K562 (cell line): Measurements from ENCODE around the gene APIP. TPM values are rescaled to one million over a fixed set of nuclear protein-coding genes. Genes with fewer than 3 reads are reported as not detected.
A peak's percentile ranks its signal among the peaks of the same experiment; 100 is the strongest.

ENCODE experiments used
- ATAC-seq: fragments of 200-7000 bp; cut with Tn5 transposase; 3 replicates; pipeline ENCODE4 v1.9.1; 2020; ENCODE audit warnings: moderate library complexity
- BruUV-seq: library from RNA; stranded (reverse); fragments of 400-500 nt; replicated peaks from 2 replicates; lab custom pipeline; 2021; lab: Mats Ljungman, UMichigan
- CTCF ChIA-PET: fragments of 300-600 bp; formaldehyde crosslinking; extraction: SDS; loops from one replicate; lab custom pipeline; 2021; ENCODE audit warnings: low intra/inter-chr PET ratio; lab: Yijun Ruan, JAX
- POLR2A ChIA-PET: fragments of 300-600, 350-650 bp; sonication (Branson Sonifier 250); formaldehyde crosslinking; extraction: SDS; loops from one replicate; lab custom pipeline; 2021; ENCODE audit warnings: antibody characterized with exemption, inconsistent platforms; lab: Yijun Ruan, JAX
- DNase-seq, 4 experiments: peaks; one replicate each; pipeline versions ENCODE4 v3.0.0 to v3.0.0-alpha.2; 2011 to 2018; ENCODE audit warnings: low spot score in 3 of 4, mixed read lengths in 3 of 4; ENCODE audit errors: extremely low read depth in 1 of 4
- FAIRE-seq: peaks from 2 replicates; lab custom pipeline; 2011; peaks lifted over from hg19 to GRCh38; lab: Jason Lieb, UNC
- H2AFZ ChIP-seq: 2 replicates; pipeline ENCODE4 v1.6.0; 2011; ENCODE audit warnings: low read depth, low read length, control low read depth, inconsistent platforms
- H3K27ac ChIP-seq: fragments of 200-600 bp; 3 replicates; pipeline ENCODE4 v1.8.0; 2011; ENCODE audit warnings: low read depth, mild to moderate bottlenecking, control low read depth, inconsistent platforms, low read length, moderate library complexity, mixed read lengths; ENCODE audit errors: extremely low read depth
- H3K27me3 ChIP-seq, 2 experiments: fragments of 300-600 bp in 1 of 2; 2 replicates in 1 of 2; 3 replicates in 1 of 2; pipeline versions ENCODE4 v1.6.0 to v1.8.0; 2011; ENCODE audit warnings: inconsistent platforms in 2 of 2, low read length in 2 of 2, mild to moderate bottlenecking in 1 of 2, mixed read lengths in 1 of 2, moderate library complexity in 1 of 2; ENCODE audit not compliant: control insufficient read depth in 2 of 2, insufficient read depth in 2 of 2
- H3K36me3 ChIP-seq: fragments of 300-600 bp; 3 replicates; pipeline ENCODE4 v1.8.0; 2011; ENCODE audit warnings: mild to moderate bottlenecking, low read length, inconsistent platforms; ENCODE audit not compliant: control insufficient read depth, insufficient read depth
- H3K4me1 ChIP-seq, 2 experiments: fragments of 200-600 bp in 1 of 2; replicated peaks in 1 of 2; 2 replicates in 1 of 2; 3 replicates in 1 of 2; pipeline versions ENCODE4 v1.5.1 to v1.8.0; 2011; ENCODE audit warnings: inconsistent platforms in 2 of 2, low read length in 2 of 2, mild to moderate bottlenecking in 1 of 2, mixed read lengths in 1 of 2, moderate library complexity in 1 of 2; ENCODE audit not compliant: control insufficient read depth in 2 of 2, insufficient read depth in 2 of 2
- H3K4me2 ChIP-seq: 2 replicates; pipeline ENCODE4 v1.6.1; 2011; ENCODE audit warnings: low read length, control low read depth, inconsistent platforms, mixed read lengths; ENCODE audit not compliant: insufficient read depth
- H3K4me3 ChIP-seq: fragments of 200-600 bp; sonication (generic), shearing (Covaris generic); 2 replicates; pipeline ENCODE4 v1.5.1; 2016; ENCODE audit warnings: control low read depth, inconsistent platforms
- H3K79me2 ChIP-seq: fragments of 200-600 bp; 3 replicates; pipeline ENCODE4 v1.8.0; 2011; ENCODE audit warnings: low read length, inconsistent platforms; ENCODE audit not compliant: control insufficient read depth, insufficient read depth
- H3K9ac ChIP-seq, 2 experiments: 2 replicates each; pipeline versions ENCODE4 v1.6.0 to v1.6.1; 2011; ENCODE audit warnings: low read depth in 2 of 2, low read length in 2 of 2, control low read depth in 1 of 2, inconsistent platforms in 1 of 2, mild to moderate bottlenecking in 1 of 2, mixed read lengths in 1 of 2; ENCODE audit not compliant: insufficient read depth in 1 of 2
- H3K9me1 ChIP-seq: one replicate; pipeline ENCODE4 v1.6.0; 2011; ENCODE audit warnings: inconsistent platforms, mild to moderate bottlenecking, low read length, moderate library complexity; ENCODE audit not compliant: control insufficient read depth, insufficient read depth
- H3K9me3 ChIP-seq: replicated peaks from 2 replicates; pipeline ENCODE4 v1.5.1; 2011; ENCODE audit warnings: low read depth, low read length, inconsistent platforms; ENCODE audit not compliant: control insufficient read depth, insufficient read depth
- H4K20me1 ChIP-seq: replicated peaks from 2 replicates; pipeline ENCODE4 v1.6.1; 2011; ENCODE audit warnings: low read length, inconsistent platforms, mixed read lengths; ENCODE audit not compliant: control insufficient read depth, insufficient read depth
- ARID4B ChIP-seq: sonication (generic); formaldehyde crosslinking; IDR thresholded peaks from 2 replicates; pipeline ENCODE4 v1.8.0; 2022; ENCODE audit warnings: mild to moderate bottlenecking, missing genetic modification reagents
- BMI1 ChIP-seq: fragments of 150-350 bp; IDR thresholded peaks from 2 replicates; pipeline ENCODE4 v1.6.1; 2014; ENCODE audit warnings: low read length
- DPF2 ChIP-seq: fragments of 450-650 bp; IDR thresholded peaks from 2 replicates; pipeline ENCODE4 v1.6.1; 2016
- E2F3 ChIP-seq: fragments of 250-450 bp; sonication (Bioruptor Pico); IDR thresholded peaks from 2 replicates; pipeline ENCODE4 v1.4.0; 2020; ENCODE audit warnings: mild to moderate bottlenecking
- EGR1 ChIP-seq: fragments of 450-650 bp; conservative IDR thresholded peaks from 2 replicates; pipeline ENCODE4 v1.6.1; 2017; ENCODE audit warnings: mild to moderate bottlenecking
- ERF ChIP-seq: fragments of 450-650 bp; formaldehyde crosslinking; IDR thresholded peaks from 2 replicates; pipeline ENCODE4 v1.4.0; 2020; ENCODE audit warnings: mild to moderate bottlenecking, mixed read lengths
- EWSR1 ChIP-seq: fragments of 450-650 bp; IDR thresholded peaks from 2 replicates; pipeline ENCODE4 v1.6.1; 2018; ENCODE audit warnings: borderline replicate concordance, mild to moderate bottlenecking, low read depth, moderate library complexity; ENCODE audit not compliant: partially characterized antibody
- L3MBTL2 ChIP-seq: fragments of 450-650 bp; IDR thresholded peaks from 2 replicates; pipeline ENCODE4 v1.6.1; 2016; ENCODE audit warnings: mild to moderate bottlenecking, moderate library complexity
- MAFG ChIP-seq: fragments of 450-650 bp; conservative IDR thresholded peaks from 2 replicates; pipeline ENCODE4 v1.6.1; 2016; ENCODE audit warnings: missing genetic modification characterization, missing compliant biosample characterization
- SNAPC5 ChIP-seq: fragments of 250-450 bp; sonication (Bioruptor Pico); IDR thresholded peaks from 2 replicates; pipeline ENCODE4 v1.8.0; 2021; ENCODE audit warnings: moderate library complexity, mild to moderate bottlenecking, inconsistent platforms
- WHSC1 ChIP-seq: IDR thresholded peaks from one replicate; pipeline ENCODE4 v1.6.1; 2012; ENCODE audit warnings: low read length, control low read depth, inconsistent platforms
- ZBTB17 ChIP-seq: fragments of 450-650 bp; formaldehyde crosslinking; IDR thresholded peaks from 2 replicates; pipeline ENCODE4 v1.4.0; 2020; ENCODE audit warnings: mild to moderate bottlenecking
- ZFP1 ChIP-seq: fragments of 450-650 bp; formaldehyde crosslinking; IDR thresholded peaks from 2 replicates; pipeline ENCODE4 v1.4.0; 2020; ENCODE audit warnings: mild to moderate bottlenecking, mixed read lengths
- ZHX1 ChIP-seq: fragments of 150-350 bp; conservative IDR thresholded peaks from 2 replicates; pipeline ENCODE4 v1.6.1; 2014; ENCODE audit warnings: low read length
- ZNF124 ChIP-seq: sonication (generic); formaldehyde crosslinking; IDR thresholded peaks from 2 replicates; pipeline ENCODE4 v1.8.1; 2022; ENCODE audit warnings: missing genetic modification reagents
- ZNF780A ChIP-seq: fragments of 250-450 bp; sonication (Bioruptor Pico); IDR thresholded peaks from 2 replicates; pipeline ENCODE4 v1.5.0; 2021; ENCODE audit warnings: mild to moderate bottlenecking
- WGBS: fragments of 100-300 bp; shearing (Covaris generic); methylation state at CpG from one replicate; pipeline ENCODE4 v1.1.6; 2016; ENCODE audit warnings: low coverage, mixed read lengths; ENCODE audit not compliant: insufficient coverage; ENCODE audit errors: missing lambda C conversion rate; 5-methylcytosine and 5-hydroxymethylcytosine counted together
- in situ Hi-C: fragments of 300-500 bp; cut with MboI; formaldehyde crosslinking; loops from 4 replicates; pipeline ENCODE4 v1.15.0; 2018; ENCODE audit warnings: inconsistent platforms, mixed read lengths
- intact Hi-C: fragments of 100-400 bp; cut with micrococcal nuclease; formaldehyde crosslinking; loops from 2 replicates; pipeline ENCODE4 v1.14.2; 2022
- polyA plus RNA-seq, 8 experiments: library from polyadenylated mRNA; depleted of rRNA in 4 of 8; stranded (reverse) in 5 of 8; unstranded in 3 of 8; fragments of >200 nt; fragmentation: Nextera tagmentation in 2 of 8; fragmentation: Illumina TruSeq in 1 of 8; extraction: Ambion mirVana in 2 of 8; extraction: Trizol in 1 of 8; gene quantifications; 2 replicates each; pipeline versions ENCODE4 v1.2.1 to v1.2.3, GENCODE V29; 2011 to 2014; ENCODE audit warnings: inconsistent platforms in 1 of 8, missing spikeins in 1 of 8
- total RNA-seq, 7 experiments: library from RNA; depleted of rRNA in 6 of 7; stranded (reverse); fragments of >200 nt in 6 of 7; fragmentation: Illumina TruSeq in 2 of 7; extraction: Trizol in 2 of 7; gene quantifications; 2 replicates each; pipeline versions ENCODE4 v1.2.1 to v1.2.3, GENCODE V29; 2011 to 2021; ENCODE audit warnings: low replicate concordance in 1 of 7

Gene APIP
- total and polyA plus RNA-seq, 9 of the 15 experiments (the other 6 are each of a cell fraction or from before 2014, with no cell fraction given) = 63.7 to 110 (median 82.8) TPM

- TF ChIP-seq MAFG (tag) (peak; percentile 67), WHSC1 (no peak), E2F3 (CRISPR knock-in tag) (no peak)
- TF ChIP-seq, all 486 proteins: peak for 9
Observed at GRCh38 chr11:34907934-34908593, 8.1 kb downstream of the APIP start (continued).

GRCh38 chr11:34905666-34906065 lies 10.5 kb downstream of the APIP start:
- FAIRE-seq = no peak
- Histone ChIP-seq H3K9ac (no peak overlapping the region), H3K27ac (no peak overlapping the region), H4K20me1 (peaks cover 14% of the 10 kb centered on the region), H3K9me1 (no peaks in the 10 kb centered on the region), H3K4me3 (no peak overlapping the region), H3K27me3 (no peaks in the 10 kb centered on the region), H3K4me2 (no peak overlapping the region), H3K36me3 (peaks cover 9% of the 10 kb centered on the region; the same call in 2 of the 3 replicates), H3K79me2 (peaks cover 51% of the 10 kb centered on the region), H2AFZ (no peak overlapping the region), H3K4me1 (peaks cover 5 to 13% of the 10 kb centered on the region in 2 experiments; a peak in 4 of 5 replicates), H3K9me3 (no peaks in the 10 kb centered on the region)
- in situ Hi-C loops = no loop called here
- WGBS = 90% methylated on average over 7 of the region's 7 CpGs
- CTCF ChIA-PET = no interaction called here
- no peak for DNase-seq
- intact Hi-C loops = no loop called here
- no TSS peak for BruUV-seq
- ATAC-seq = no peak
- POLR2A ChIA-PET = no interaction called here
- no peak for TF ChIP-seq ZBTB17 (CRISPR knock-in tag)
- TF ChIP-seq SNAPC5 (CRISPR knock-in tag) = no peak
- no peak for TF ChIP-seq ARID4B (CRISPR knock-in tag)
- TF ChIP-seq ZHX1 = no peak
- TF ChIP-seq L3MBTL2 = no peak
- TF ChIP-seq ZNF780A (CRISPR knock-in tag) = no peak
- TF ChIP-seq ERF (CRISPR knock-in tag) = no peak
- no peak for TF ChIP-seq ZNF124 (CRISPR knock-in tag)
- TF ChIP-seq BMI1 = no peak
- no peak for TF ChIP-seq EGR1
- no peak for TF ChIP-seq EWSR1
- TF ChIP-seq ZFP1 (CRISPR knock-in tag) = no peak
- no peak for TF ChIP-seq DPF2
